HG03575 (cell line): ENCODE measurements around the gene USH1G.
"Not testable (repeated sequence)": the region's sequence is repeated elsewhere in the genome, so short reads cannot be mapped to it uniquely, and the experiment has no call there.

Source experiments
- ATAC-seq: cut with Tn5 transposase; IDR thresholded peaks from one replicate; pipeline ENCODE4 v1.9.1; 2021; ENCODE audit not compliant: unreplicated experiment, insufficient number of reproducible peaks, low FRiP score; ENCODE audit errors: extremely low read depth

The USH1G gene

GRCh38 chr17:74882517-74883240 lies 40.4 kb downstream of the USH1G start:
- ATAC-seq = no peak

- no peak for ATAC-seq
Observed at GRCh38 chr17:74881073-74881472, 42.0 kb downstream of the USH1G start.

DNA sequence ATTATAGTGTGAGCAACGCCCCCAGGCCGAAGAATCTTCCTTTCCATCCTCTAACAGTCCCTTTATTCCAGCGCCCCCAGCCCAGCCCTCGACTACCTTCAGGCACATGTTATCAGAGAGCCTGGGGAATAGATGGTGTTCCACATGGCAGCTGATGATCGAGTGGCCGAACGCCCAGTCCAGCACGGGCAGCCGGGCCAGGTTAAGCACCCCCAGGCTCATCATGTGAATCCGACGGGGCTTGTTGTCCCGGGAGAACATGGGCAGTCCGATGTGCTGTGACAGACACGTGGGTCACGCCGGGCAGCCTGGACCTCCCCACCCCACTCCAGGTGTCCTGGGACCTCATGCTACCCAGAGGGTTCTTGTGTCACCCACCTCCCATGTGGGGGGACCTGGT lies 43.7 kb downstream of the USH1G start:
- no peak for ATAC-seq

DNA sequence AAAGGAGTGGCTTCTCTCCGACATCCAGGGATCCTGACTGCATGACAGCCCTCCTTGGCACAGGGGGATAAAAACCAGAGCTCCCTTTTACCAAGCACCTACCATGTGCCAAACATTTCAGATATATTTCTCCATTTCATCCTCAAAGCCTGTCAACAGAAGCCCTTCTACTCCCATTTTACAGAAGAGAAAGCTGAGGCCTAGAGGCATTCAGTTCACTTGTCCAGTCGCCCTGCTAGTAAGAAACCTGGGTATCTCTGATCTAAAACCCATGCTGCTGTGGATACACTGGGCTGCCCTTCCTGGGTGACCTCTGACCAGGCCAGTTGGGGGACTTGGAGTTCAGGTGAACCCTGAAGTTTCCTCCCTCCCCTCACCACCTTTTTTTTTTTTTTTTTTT lies 44.4 kb downstream of the USH1G start:
- no peak for ATAC-seq

DNA sequence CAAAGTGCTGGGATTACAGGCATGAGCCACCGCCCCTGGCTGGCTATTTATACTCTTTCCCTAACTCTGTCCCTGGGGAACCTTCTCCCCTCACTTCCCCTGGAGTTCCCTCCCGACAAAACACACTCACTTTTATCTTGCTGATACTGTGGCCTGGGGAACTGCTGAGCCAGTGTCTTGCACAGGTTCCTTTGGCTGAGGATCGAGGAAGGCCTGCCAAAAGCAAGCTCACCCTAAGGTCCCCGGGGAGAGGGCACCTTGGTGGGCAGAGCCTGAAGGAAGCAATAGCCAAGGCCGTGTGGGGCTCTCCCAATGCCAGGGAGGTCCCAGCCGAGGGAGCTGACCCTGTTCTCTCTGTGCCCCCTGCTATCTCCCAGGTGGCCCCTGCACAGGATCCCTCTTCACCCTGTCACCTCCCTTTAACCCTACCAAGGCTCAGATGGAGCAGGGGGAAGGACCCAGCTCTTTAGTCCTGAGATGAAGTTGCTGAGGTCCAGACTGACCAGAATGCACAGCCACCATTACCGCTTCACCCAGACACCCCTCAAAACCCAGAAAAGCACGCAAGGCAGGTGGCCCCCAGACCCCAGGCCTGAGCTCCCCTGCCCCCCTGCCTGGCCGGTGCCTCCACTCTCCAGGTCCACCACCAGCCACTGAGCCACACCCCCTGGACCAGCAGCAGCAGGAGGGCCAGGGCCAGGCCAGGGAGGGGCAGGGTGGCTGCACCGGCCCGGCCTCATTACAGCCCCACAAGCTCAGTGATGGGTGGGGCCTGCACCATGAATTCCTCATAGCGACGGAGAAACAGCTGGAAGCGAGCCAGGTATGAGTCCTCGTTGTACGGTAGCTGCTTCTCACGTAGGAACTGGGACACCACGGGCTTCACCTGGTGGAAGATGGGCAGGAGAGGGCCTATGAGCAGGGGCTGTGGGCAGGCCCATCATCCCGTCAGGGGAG lies 45.2 kb downstream of the USH1G start:
- ATAC-seq = no peak

DNA sequence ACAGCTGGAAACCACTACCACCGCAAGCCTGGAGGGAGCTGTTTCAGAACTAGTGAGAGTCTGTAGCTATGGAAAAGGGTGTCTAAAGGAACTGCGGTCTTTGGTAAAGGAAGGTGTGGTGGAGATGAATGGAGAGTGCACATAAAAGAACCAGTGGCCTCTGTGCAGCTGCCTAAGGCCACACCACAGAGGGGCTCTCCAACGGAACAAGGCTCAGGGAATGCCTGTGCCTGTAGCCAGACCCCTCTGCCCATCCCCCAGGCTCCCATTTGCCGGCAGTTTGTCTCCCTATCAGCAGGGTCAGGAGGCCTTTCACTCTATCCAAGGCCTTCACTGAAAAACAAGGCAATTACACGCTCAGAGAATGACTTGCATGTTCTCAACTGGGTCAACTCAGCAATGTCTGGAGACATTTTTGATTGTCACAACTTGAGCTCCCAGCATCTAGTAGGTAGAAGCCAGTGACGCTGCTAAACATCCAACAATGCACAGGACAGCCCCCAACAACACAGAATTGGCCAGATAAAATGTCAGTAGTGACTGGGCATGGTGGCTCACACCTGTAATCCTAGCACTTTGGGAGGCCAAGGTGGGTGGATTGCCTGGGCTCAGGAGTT lies 47.0 kb downstream of the USH1G start:
- ATAC-seq = no peak

- no peak for ATAC-seq
Observed at GRCh38 chr17:74875155-74875976, 47.7 kb downstream of the USH1G start.

GRCh38 chr17:74874615-74875037 lies 48.4 kb downstream of the USH1G start:
- ATAC-seq = no peak

- ATAC-seq = no peak
Observed at GRCh38 chr17:74873874-74874614, 49.0 kb downstream of the USH1G start.

GRCh38 chr17:74873037-74873873 lies 49.8 kb downstream of the USH1G start:
- peak; percentile 53 for ATAC-seq

GRCh38 chr17:74872313-74873036 lies 50.6 kb downstream of the USH1G start, which contains the start of gene FDXR:
TSS of gene FDXR (minus strand) at chr17:74872994. CDS start at chr17:74872944, 50 bp downstream.
- ATAC-seq = peak; percentile 15

GRCh38 chr17:74871356-74872076 lies 51.5 kb downstream of the USH1G start:
- no peak for ATAC-seq

- ATAC-seq = no peak
Observed at GRCh38 chr17:74870512-74870911, 52.5 kb downstream of the USH1G start.

GRCh38 chr17:74870028-74870427 lies 53.0 kb downstream of the USH1G start:
- ATAC-seq = not testable (repeated sequence)

DNA sequence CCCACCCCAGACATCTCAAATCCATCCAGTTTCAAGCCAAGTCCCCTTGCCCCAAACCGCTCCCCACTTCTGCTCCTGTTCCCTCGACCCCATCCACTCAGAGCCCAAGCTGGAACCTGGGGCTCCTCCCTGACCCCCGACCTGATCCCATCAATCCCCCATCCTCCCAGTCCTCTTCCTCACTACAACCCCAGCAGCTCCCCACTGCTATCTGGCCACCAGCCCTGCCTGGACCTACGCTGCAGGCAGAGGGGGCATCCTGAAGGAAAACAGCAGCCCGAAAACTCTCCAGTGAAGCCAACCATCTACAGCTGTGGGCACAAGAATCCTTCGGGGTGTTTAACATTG lies 54.2 kb downstream of the USH1G start:
- ATAC-seq = no peak

- no peak for ATAC-seq
Observed at GRCh38 chr17:74868251-74868907, 54.7 kb downstream of the USH1G start.
